Erythroblast (primary cell): ENCODE results near the gene ALDH1A1.

Source experiments
- GATA1 ChIP-seq: IDR thresholded peaks from 2 replicates; pipeline ENCODE4 v1.6.1; 2011; ENCODE audit warnings: low read depth, mild to moderate bottlenecking, control low read depth, low read length, moderate library complexity
- POLR2A ChIP-seq: IDR thresholded peaks from 2 replicates; pipeline ENCODE4 v1.6.1; 2011; ENCODE audit warnings: mild to moderate bottlenecking, low read length

DNA sequence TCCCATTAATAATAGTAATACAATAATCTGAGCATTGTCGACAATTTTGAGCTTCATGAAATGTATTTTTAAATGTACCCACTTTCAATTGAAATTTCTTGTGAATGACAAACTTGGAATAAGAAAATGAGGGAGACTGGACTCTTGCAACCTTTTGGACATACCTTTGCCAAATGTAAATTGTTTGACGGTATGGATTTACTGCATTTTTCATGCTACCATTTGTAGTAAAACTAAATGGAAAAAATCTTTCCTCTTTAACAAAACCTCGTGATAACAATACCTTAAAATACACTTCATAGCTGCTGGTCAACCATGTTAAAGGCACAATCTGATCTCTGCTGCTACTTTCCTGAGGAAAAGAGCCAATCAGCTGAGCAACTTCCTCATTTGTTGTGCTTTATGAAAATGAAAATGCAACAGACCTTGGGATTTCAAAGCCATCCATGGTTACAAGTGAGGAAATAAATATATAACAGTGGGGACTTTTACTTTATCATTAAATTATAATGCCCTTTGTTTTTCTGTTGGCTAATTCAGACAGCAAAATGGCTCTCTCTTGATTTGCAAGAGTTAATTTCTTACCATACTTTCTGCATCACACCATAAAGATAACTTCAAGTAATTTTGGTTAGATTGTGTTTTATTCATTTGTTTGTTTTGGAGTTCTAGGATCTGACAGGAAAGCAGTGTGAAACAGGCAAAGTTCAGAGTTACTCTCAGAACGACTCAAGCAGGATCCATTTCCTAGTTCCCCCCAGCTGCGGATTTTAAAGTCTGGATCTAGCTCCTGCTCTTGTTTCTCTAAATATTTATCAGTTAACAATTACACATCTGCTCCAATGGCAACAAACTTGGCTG is 1.1 kb downstream of the ALDH1A1 start:
- no peak for TF ChIP-seq POLR2A
- no peak for TF ChIP-seq GATA1
